AG04450 (cell line): ENCODE results near the gene RCAN2. TPM values are rescaled to one million over a fixed set of nuclear protein-coding genes. Genes with fewer than 3 reads are reported as not detected.

ENCODE experiments used
- CTCF ChIA-PET: fragments of 300-600, 350-600 bp; formaldehyde crosslinking; extraction: SDS; loops from one replicate; lab custom pipeline; 2022; ENCODE audit warnings: antibody characterized with exemption, inconsistent platforms; lab: Charles Lee
- POLR2A ChIA-PET: fragments of 350-600 bp; formaldehyde crosslinking; extraction: SDS; loops from one replicate; lab custom pipeline; 2021; ENCODE audit warnings: antibody characterized with exemption, inconsistent platforms; lab: Yijun Ruan, JAX
- DNase-seq: peaks from one replicate; pipeline ENCODE4 v3.0.0-alpha.2; 2011; ENCODE audit warnings: low read depth, low spot score
- H3K27ac ChIP-seq: one replicate; pipeline ENCODE4 v1.5.1; 2012; ENCODE audit warnings: low read depth, low read length, control low read depth
- H3K27me3 ChIP-seq: one replicate; pipeline ENCODE4 v1.6.0; 2012; ENCODE audit warnings: low read length; ENCODE audit not compliant: control insufficient read depth, insufficient read depth
- H3K4me3 ChIP-seq: 2 replicates; pipeline ENCODE4 v1.5.1; 2011; ENCODE audit warnings: mild to moderate bottlenecking, low read depth, low read length, control low read depth
- H3K9me3 ChIP-seq: 2 replicates; pipeline ENCODE4 v1.5.1; 2012; ENCODE audit warnings: low read length; ENCODE audit not compliant: control insufficient read depth, insufficient read depth
- CTCF ChIP-seq: IDR thresholded peaks from 2 replicates; pipeline ENCODE4 v1.5.1; 2011; ENCODE audit warnings: low read depth, low read length, control low read depth, inconsistent platforms
- polyA plus RNA-seq: library from polyadenylated mRNA; depleted of rRNA; stranded (reverse); fragments of >200 nt; gene quantifications from 2 replicates; pipeline ENCODE4 v1.2.3, GENCODE V29; 2011

The RCAN2 gene
- polyA plus RNA-seq, 1 experiment, result 0.11 TPM

- CTCF ChIA-PET, result no interaction called here
- H3K4me3 ChIP-seq, result no peak overlapping the region
- no peaks in the 10 kb centered on the region for H3K27me3 ChIP-seq
- POLR2A ChIA-PET, result no interaction called here
- no peak overlapping the region for H3K27ac ChIP-seq
- no peak for DNase-seq
- no peaks in the 10 kb centered on the region for H3K9me3 ChIP-seq
- no peak for TF ChIP-seq CTCF
Measured at GRCh38 chr6:46305833-46306232, 185.4 kb downstream of the RCAN2 start.

DNA sequence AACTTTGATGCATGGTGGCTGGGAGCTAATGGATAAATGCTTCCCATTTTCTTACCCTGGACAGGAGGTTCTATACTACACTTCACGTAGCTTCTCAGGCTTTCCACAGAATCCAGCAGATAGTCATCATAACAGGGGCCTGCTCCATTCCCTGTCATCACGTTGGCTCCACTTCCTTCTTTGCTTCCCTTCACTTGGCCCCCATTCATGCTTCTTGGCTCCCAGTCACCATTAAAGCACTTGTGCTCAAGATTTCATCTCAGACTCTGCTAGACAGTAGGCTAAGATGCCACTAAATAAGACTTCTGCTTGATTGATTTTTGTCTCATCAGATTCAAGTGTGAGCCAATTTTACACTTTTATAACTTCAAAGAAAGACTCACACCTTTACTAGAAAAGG, 186.0 kb downstream of the RCAN2 start:
- CTCF ChIA-PET, result no interaction called here
- Histone ChIP-seq H3K27ac (no peak overlapping the region), H3K9me3 (no peaks in the 10 kb centered on the region), H3K27me3 (no peaks in the 10 kb centered on the region), H3K4me3 (no peak overlapping the region)
- POLR2A ChIA-PET, result no interaction called here
- no peak for TF ChIP-seq CTCF
- no peak for DNase-seq

DNA sequence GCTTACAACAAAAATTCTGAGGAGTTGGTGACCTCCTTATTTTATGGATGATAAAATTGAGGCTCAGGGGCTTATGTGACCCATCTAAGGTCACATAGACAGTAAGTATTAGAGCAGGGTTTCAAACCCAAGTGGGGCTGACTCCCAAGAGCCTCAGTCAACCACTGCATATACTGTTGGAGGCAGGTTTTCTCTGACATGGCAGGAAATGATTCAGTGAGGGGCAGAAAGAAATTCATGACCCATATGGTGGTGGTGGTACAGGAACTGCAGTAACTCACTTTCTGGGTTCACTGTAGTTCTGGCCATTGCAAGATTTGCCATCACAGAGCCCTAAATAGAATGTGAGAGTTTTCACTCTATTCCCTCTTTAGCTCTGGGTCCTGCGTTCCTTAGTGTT, 188.4 kb downstream of the RCAN2 start:
- H3K9me3 ChIP-seq, result no peaks in the 10 kb centered on the region
- ChIA-PET POLR2A (no interaction called here), CTCF (no interaction called here)
- no peaks in the 10 kb centered on the region for H3K27me3 ChIP-seq
- no peak overlapping the region for H3K4me3 ChIP-seq
- no peak for TF ChIP-seq CTCF
- no peak for DNase-seq
- no peak overlapping the region for H3K27ac ChIP-seq

DNA sequence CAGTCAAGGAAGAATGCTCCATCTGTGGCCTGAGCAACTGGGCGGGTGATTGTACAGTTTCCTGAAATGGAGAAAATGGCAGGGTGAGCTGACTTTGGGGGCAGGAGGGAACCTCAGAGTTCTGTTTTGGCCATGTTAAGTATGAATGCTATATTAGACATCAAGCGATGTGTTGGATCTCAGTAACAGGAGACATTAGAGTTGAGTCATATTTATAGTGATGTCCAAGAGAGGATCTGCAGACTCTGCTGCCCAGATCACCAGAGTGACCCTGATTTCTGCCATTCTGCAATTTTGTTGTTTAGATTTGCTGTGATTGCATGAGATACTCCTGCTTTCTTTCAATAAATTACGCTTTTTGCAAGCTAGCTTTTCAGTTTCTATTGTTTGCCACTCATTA, 189.1 kb downstream of the RCAN2 start:
- H3K9me3 ChIP-seq, result no peaks in the 10 kb centered on the region
- H3K4me3 ChIP-seq, result no peak overlapping the region
- no peaks in the 10 kb centered on the region for H3K27me3 ChIP-seq
- DNase-seq, result no peak
- ChIA-PET POLR2A (no interaction called here), CTCF (no interaction called here)
- no peak for TF ChIP-seq CTCF
- no peak overlapping the region for H3K27ac ChIP-seq

GRCh38 chr6:46299253-46299652, 192.0 kb downstream of the RCAN2 start:
- no peaks in the 10 kb centered on the region for H3K9me3 ChIP-seq
- TF ChIP-seq CTCF, result no peak
- no peak overlapping the region for H3K4me3 ChIP-seq
- no peaks in the 10 kb centered on the region for H3K27me3 ChIP-seq
- no peak for DNase-seq
- POLR2A ChIA-PET, result no interaction called here
- no peak overlapping the region for H3K27ac ChIP-seq
- CTCF ChIA-PET, result no interaction called here
